Measurements from ENCODE around the gene RAD52. TPM values are rescaled to one million over a fixed set of nuclear protein-coding genes. Genes with fewer than 3 reads are reported as not detected.

RAD52 gene
- total and polyA plus RNA-seq, 2 donors (not counting 1 experiment from before 2014, with no cell fraction given) = 22.9 to 27.6 TPM

- Histone ChIP-seq H3K4me2 (replicated peaks; ENCODE audit: low read depth, low read length, poor library complexity, severe bottlenecking) (no peak overlapping the region), H3K4me1 (ENCODE audit: control insufficient read depth in 2 of 2, insufficient read depth in 2 of 2, low read length in 2 of 2) (no peaks in the 10 kb centered on the region), H2AFZ (ENCODE audit: insufficient read depth, low read depth, low read length, poor library complexity, severe bottlenecking) (no peak overlapping the region), H3K36me3 (replicated peaks in 1 of 2; ENCODE audit: control extremely low read depth in 1 of 2, control insufficient read depth in 1 of 2, extremely low read depth in 1 of 2, insufficient read depth in 2 of 2, low read length in 1 of 2) (peaks cover 0 to 57% of the 10 kb centered on the region in 2 experiments), H3K9me3 (ENCODE audit: control extremely low read depth in 1 of 3, control insufficient read depth in 2 of 3, insufficient read depth in 1 of 3, low read length in 2 of 3) (no peaks in the 10 kb centered on the region), H3K27ac (ENCODE audit: low read length in 2 of 2) (no peak overlapping the region), H3K9ac (ENCODE audit: low read length) (no peak overlapping the region), H4K20me1 (ENCODE audit: control insufficient read depth, insufficient read depth, low read length, poor library complexity, severe bottlenecking) (no peaks in the 10 kb centered on the region), H3K4me3 (ENCODE audit: control extremely low read depth in 1 of 5, extremely low read depth in 1 of 5, insufficient read depth in 1 of 5, low read depth in 2 of 5, low read length in 4 of 5) (no peak overlapping the region), H3K79me2 (ENCODE audit: control insufficient read depth, insufficient read depth, low read length) (no peaks in the 10 kb centered on the region), H3K27me3 (replicated peaks in 1 of 4; ENCODE audit: control extremely low read depth in 1 of 4, control insufficient read depth in 3 of 4, insufficient read depth in 4 of 4, low read length in 3 of 4) (no peaks in the 10 kb centered on the region)
- H3K4me3 Mint-ChIP-seq = no peak overlapping the region
- no peaks in the 10 kb centered on the region for H3K4me1 Mint-ChIP-seq
- H3K27me3 Mint-ChIP-seq = no peaks in the 10 kb centered on the region
- no peak for DNase-seq
- POLR2A ChIA-PET = no interaction called here
- no peaks in the 10 kb centered on the region for H3K9me3 Mint-ChIP-seq (ENCODE audit: insufficient read depth)
- ATAC-seq (ENCODE audit: low read depth) = no peak
- TF ChIP-seq CTCF (IDR thresholded peaks at IDR 0.05) (no peak), EZH2 (IDR thresholded peaks at IDR 0.05; ENCODE audit: borderline replicate concordance, insufficient read depth, low read depth, low read length, poor library complexity, severe bottlenecking) (no peak)
- intact Hi-C loops (cut with micrococcal nuclease) = no loop called here
- WGBS (ENCODE audit: insufficient coverage) = 97% methylated on average over 6 of the region's 12 CpGs
- no peak overlapping the region for H3K27ac Mint-ChIP-seq
- CTCF ChIA-PET = no interaction called here
These were observed 22.9 kb downstream of the RAD52 start for GRCh38 chr12:926641-927040.

GRCh38 chr12:922285-922684 is 27.2 kb downstream of the RAD52 start:
- Histone ChIP-seq H3K4me3 (ENCODE audit: control extremely low read depth in 1 of 5, extremely low read depth in 1 of 5, insufficient read depth in 1 of 5, low read depth in 2 of 5, low read length in 4 of 5) (no peak overlapping the region), H3K79me2 (ENCODE audit: control insufficient read depth, insufficient read depth, low read length) (no peaks in the 10 kb centered on the region), H3K9ac (ENCODE audit: low read length) (no peak overlapping the region), H3K36me3 (replicated peaks in 1 of 2; ENCODE audit: control extremely low read depth in 1 of 2, control insufficient read depth in 1 of 2, extremely low read depth in 1 of 2, insufficient read depth in 2 of 2, low read length in 1 of 2) (peaks cover 0 to 49% of the 10 kb centered on the region in 2 experiments), H3K27me3 (replicated peaks in 1 of 4; ENCODE audit: control extremely low read depth in 1 of 4, control insufficient read depth in 3 of 4, insufficient read depth in 4 of 4, low read length in 3 of 4) (no peaks in the 10 kb centered on the region), H2AFZ (ENCODE audit: insufficient read depth, low read depth, low read length, poor library complexity, severe bottlenecking) (no peak overlapping the region), H3K9me3 (ENCODE audit: control extremely low read depth in 1 of 3, control insufficient read depth in 2 of 3, insufficient read depth in 1 of 3, low read length in 2 of 3) (no peaks in the 10 kb centered on the region), H3K27ac (ENCODE audit: low read length in 2 of 2) (no peak overlapping the region), H3K4me1 (ENCODE audit: control insufficient read depth in 2 of 2, insufficient read depth in 2 of 2, low read length in 2 of 2) (no peaks in the 10 kb centered on the region), H3K4me2 (replicated peaks; ENCODE audit: low read depth, low read length, poor library complexity, severe bottlenecking) (no peak overlapping the region), H4K20me1 (ENCODE audit: control insufficient read depth, insufficient read depth, low read length, poor library complexity, severe bottlenecking) (no peaks in the 10 kb centered on the region)
- no peaks in the 10 kb centered on the region for H3K27me3 Mint-ChIP-seq
- H3K27ac Mint-ChIP-seq = peak overlapping the region; percentile 32
- CTCF ChIA-PET = interaction anchor here (0.6 to 1.1 kb wide), 2 partner anchors 61 to 71 kb away, joined by 3 read pairs; no protein-coding TSS in a partner anchor
- H3K9me3 Mint-ChIP-seq (ENCODE audit: insufficient read depth) = no peaks in the 10 kb centered on the region
- no CpG with 5 or more reads among the region's 2 CpGs for WGBS (ENCODE audit: insufficient coverage)
- ATAC-seq (ENCODE audit: low read depth) (no peak), DNase-seq (no peak)
- H3K4me1 Mint-ChIP-seq = no peaks in the 10 kb centered on the region
- TF ChIP-seq CTCF (IDR thresholded peaks at IDR 0.05) = no peak
- no peak overlapping the region for H3K4me3 Mint-ChIP-seq
- POLR2A ChIA-PET = no interaction called here
- intact Hi-C loops (cut with micrococcal nuclease) = no loop called here
